HG03175 (cell line): ENCODE results near the gene ABCA7.

Source experiments
- ATAC-seq: cut with Tn5 transposase; IDR thresholded peaks from one replicate; pipeline ENCODE4 v1.9.1; 2021; ENCODE audit warnings: mild to moderate bottlenecking, moderate library complexity; ENCODE audit not compliant: unreplicated experiment

Gene ABCA7

GRCh38 chr19:1053176-1054101 lies 13.5 kb downstream of the ABCA7 start:
- no peak for ATAC-seq

- no peak for ATAC-seq
These were observed 14.5 kb downstream of the ABCA7 start for GRCh38 chr19:1054102-1055027.

- ATAC-seq = no peak
These were observed 15.1 kb downstream of the ABCA7 start for GRCh38 chr19:1055028-1055425.

- no peak for ATAC-seq
These were observed 16.1 kb downstream of the ABCA7 start for GRCh38 chr19:1055886-1056620.

- no peak for ATAC-seq
These were observed 17.4 kb downstream of the ABCA7 start for GRCh38 chr19:1057176-1057855.

- ATAC-seq = no peak
These were observed 18.2 kb downstream of the ABCA7 start for GRCh38 chr19:1058112-1058511.

GRCh38 chr19:1060689-1061088 lies 20.8 kb downstream of the ABCA7 start:
- no peak for ATAC-seq

GRCh38 chr19:1061987-1062386 lies 22.1 kb downstream of the ABCA7 start:
- ATAC-seq = no peak

GRCh38 chr19:1062387-1063029 lies 22.6 kb downstream of the ABCA7 start:
- no peak for ATAC-seq

GRCh38 chr19:1063030-1063908 lies 23.4 kb downstream of the ABCA7 start:
- ATAC-seq = no peak

- ATAC-seq = no peak
These were observed 24.2 kb downstream of the ABCA7 start for GRCh38 chr19:1063909-1064660.

GRCh38 chr19:1064661-1065605 lies 25.0 kb downstream of the ABCA7 start:
- ATAC-seq = no peak

GRCh38 chr19:1065606-1066109 lies 25.8 kb downstream of the ABCA7 start:
- ATAC-seq = no peak

- ATAC-seq = no peak
These were observed 26.4 kb downstream of the ABCA7 start for GRCh38 chr19:1066251-1066747.

GRCh38 chr19:1066748-1067340 lies 26.9 kb downstream of the ABCA7 start, which contains the start of gene ARHGAP45:
Gene ARHGAP45, plus strand, starts transcription at chr19:1067167. Its CDS starts 239 bp downstream, at chr19:1067406.
- peak; percentile 48 for ATAC-seq

- ATAC-seq = peak; percentile 9
These were observed 27.5 kb downstream of the ABCA7 start for GRCh38 chr19:1067341-1067957.
